ENCODE measurements around the gene CLRN3. TPM values are rescaled to one million over a fixed set of nuclear protein-coding genes. Genes with fewer than 3 reads are reported as not detected.

Gene CLRN3
- total RNA-seq, 1 experiment from 2014 or later: 0.52 TPM

DNA sequence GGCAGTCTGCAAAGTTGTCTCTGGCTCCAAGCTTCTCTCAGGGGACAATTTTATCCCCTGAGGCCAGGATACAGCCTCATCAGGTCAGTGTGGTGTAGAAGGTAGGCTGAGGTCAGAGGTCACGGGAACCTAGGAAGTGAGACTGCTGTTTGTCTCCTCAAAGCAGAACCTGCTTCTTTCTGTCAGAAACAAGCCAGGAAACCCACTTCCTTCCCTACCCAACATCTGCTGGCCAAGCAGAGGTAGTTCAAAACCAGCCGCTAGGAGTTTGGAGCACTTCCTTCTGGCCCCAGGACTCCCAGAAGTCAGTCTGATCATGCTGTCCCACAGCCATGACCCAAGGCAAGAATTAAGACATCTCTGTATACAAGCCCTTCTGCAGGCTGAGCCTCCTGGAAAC is 12.2 kb downstream of the CLRN3 start:
- intact Hi-C loops (cut with micrococcal nuclease; ENCODE audit: unreplicated experiment): no loop called here
- no peaks in the 10 kb centered on the region for H3K36me3 Mint-ChIP-seq (ENCODE audit: insufficient read depth, unreplicated experiment)
- H3K4me3 Mint-ChIP-seq (ENCODE audit: low read depth, unreplicated experiment): no peak overlapping the region
- no peaks in the 10 kb centered on the region for H3K9me3 Mint-ChIP-seq (ENCODE audit: low read depth, unreplicated experiment)
- no peak overlapping the region for H3K27ac Mint-ChIP-seq (ENCODE audit: unreplicated experiment)
- peaks cover 9% of the 10 kb centered on the region for H3K27me3 Mint-ChIP-seq (ENCODE audit: unreplicated experiment)
- TF ChIP-seq, protein P1, sequence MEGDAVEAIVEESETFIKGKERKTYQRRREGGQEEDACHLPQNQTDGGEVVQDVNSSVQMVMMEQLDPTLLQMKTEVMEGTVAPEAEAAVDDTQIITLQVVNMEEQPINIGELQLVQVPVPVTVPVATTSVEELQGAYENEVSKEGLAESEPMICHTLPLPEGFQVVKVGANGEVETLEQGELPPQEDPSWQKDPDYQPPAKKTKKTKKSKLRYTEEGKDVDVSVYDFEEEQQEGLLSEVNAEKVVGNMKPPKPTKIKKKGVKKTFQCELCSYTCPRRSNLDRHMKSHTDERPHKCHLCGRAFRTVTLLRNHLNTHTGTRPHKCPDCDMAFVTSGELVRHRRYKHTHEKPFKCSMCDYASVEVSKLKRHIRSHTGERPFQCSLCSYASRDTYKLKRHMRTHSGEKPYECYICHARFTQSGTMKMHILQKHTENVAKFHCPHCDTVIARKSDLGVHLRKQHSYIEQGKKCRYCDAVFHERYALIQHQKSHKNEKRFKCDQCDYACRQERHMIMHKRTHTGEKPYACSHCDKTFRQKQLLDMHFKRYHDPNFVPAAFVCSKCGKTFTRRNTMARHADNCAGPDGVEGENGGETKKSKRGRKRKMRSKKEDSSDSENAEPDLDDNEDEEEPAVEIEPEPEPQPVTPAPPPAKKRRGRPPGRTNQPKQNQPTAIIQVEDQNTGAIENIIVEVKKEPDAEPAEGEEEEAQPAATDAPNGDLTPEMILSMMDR (IDR thresholded peaks at IDR 0.05; ENCODE audit: unreplicated experiment): no peak
- BruUV-seq (replicated peaks): no TSS peak
- DNase-seq: no peak
- CTCF ChIA-PET: no interaction called here
- H3K4me1 Mint-ChIP-seq (ENCODE audit: low read depth, unreplicated experiment): no peaks in the 10 kb centered on the region

DNA sequence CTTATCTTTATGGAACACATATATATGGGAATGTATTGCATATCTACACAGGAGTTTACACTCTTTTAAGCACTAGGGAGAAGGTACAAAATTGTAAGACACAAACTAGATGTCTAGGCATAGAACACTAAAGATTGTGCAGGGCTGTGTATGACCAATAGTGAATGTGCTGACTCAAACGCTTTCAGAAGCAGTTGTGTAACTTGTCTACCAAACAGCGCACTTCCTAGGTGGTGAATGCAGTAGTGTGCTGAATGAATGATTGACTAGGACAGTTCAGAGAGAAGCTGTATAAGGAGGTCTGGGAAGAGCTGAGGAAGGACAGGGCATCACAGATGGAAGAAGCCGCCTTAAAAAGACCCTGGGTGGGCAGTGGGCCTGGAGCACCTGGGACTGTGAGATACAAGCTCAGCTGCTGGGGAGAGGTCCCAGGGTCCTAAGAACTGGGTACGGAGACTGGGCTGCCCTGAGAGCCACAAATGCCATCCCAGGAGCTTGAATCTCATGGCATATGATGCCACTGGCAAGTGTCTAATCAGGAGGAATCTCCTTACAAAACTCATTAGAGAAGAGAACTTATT is 14.2 kb downstream of the CLRN3 start:
- Mint-ChIP-seq H3K4me3 (ENCODE audit: low read depth, unreplicated experiment) (no peak overlapping the region), H3K9me3 (ENCODE audit: low read depth, unreplicated experiment) (no peaks in the 10 kb centered on the region), H3K27ac (ENCODE audit: unreplicated experiment) (no peak overlapping the region), H3K27me3 (ENCODE audit: unreplicated experiment) (peaks cover 9% of the 10 kb centered on the region), H3K36me3 (ENCODE audit: insufficient read depth, unreplicated experiment) (no peaks in the 10 kb centered on the region), H3K4me1 (ENCODE audit: low read depth, unreplicated experiment) (no peaks in the 10 kb centered on the region)
- CTCF ChIA-PET: no interaction called here
- DNase-seq: no peak
- no TSS peak for BruUV-seq (replicated peaks)
- intact Hi-C loops (cut with micrococcal nuclease; ENCODE audit: unreplicated experiment): no loop called here
- TF ChIP-seq, protein P1 (IDR thresholded peaks at IDR 0.05; ENCODE audit: unreplicated experiment): no peak

DNA sequence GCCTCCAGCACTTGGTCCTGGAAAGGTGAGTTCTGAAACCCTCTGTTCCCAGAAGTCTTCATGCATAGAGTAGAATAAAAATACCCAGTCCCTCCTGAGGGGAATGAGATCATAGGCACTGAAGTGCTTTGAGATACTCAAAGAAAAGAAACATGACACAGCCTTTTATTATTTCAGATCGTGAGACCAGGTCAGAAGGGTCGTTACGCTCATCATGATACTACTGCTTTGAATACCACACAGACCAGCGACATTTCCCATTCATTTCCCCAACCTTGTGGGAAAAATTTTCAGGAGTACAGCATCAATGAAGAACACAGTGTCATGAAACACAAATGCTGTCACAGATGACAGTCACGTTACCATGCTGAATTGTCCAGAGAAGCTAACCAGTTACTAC is 15.0 kb downstream of the CLRN3 start:
- Mint-ChIP-seq H3K9me3 (ENCODE audit: low read depth, unreplicated experiment) (no peaks in the 10 kb centered on the region), H3K27me3 (ENCODE audit: unreplicated experiment) (peaks cover 9% of the 10 kb centered on the region), H3K4me1 (ENCODE audit: low read depth, unreplicated experiment) (peaks cover 6% of the 10 kb centered on the region), H3K36me3 (ENCODE audit: insufficient read depth, unreplicated experiment) (no peaks in the 10 kb centered on the region), H3K4me3 (ENCODE audit: low read depth, unreplicated experiment) (no peak overlapping the region), H3K27ac (ENCODE audit: unreplicated experiment) (no peak overlapping the region)
- BruUV-seq (replicated peaks): no TSS peak
- no peak for DNase-seq
- CTCF ChIA-PET: no interaction called here
- TF ChIP-seq, protein P1 (IDR thresholded peaks at IDR 0.05; ENCODE audit: unreplicated experiment): no peak
- intact Hi-C loops (cut with micrococcal nuclease; ENCODE audit: unreplicated experiment): no loop called here

- no TSS peak for BruUV-seq (replicated peaks)
- DNase-seq: no peak
- Mint-ChIP-seq H3K9me3 (ENCODE audit: low read depth, unreplicated experiment) (no peaks in the 10 kb centered on the region), H3K27ac (ENCODE audit: unreplicated experiment) (no peak overlapping the region), H3K27me3 (ENCODE audit: unreplicated experiment) (peaks cover 9% of the 10 kb centered on the region), H3K4me1 (ENCODE audit: low read depth, unreplicated experiment) (peaks cover 8% of the 10 kb centered on the region), H3K36me3 (ENCODE audit: insufficient read depth, unreplicated experiment) (no peaks in the 10 kb centered on the region), H3K4me3 (ENCODE audit: low read depth, unreplicated experiment) (no peak overlapping the region)
- CTCF ChIA-PET: no interaction called here
- TF ChIP-seq, protein P1 (IDR thresholded peaks at IDR 0.05; ENCODE audit: unreplicated experiment): no peak
- intact Hi-C loops (cut with micrococcal nuclease; ENCODE audit: unreplicated experiment): no loop called here
These were observed 15.6 kb downstream of the CLRN3 start for GRCh38 chr10:127877116-127877515.

Measured in Calu3 (cell line).